NCI-H1436 treated with DMSO at 0.1 percent for 48 hours (cell line): ENCODE measurements around the gene ALX4.

Experiments
- DNase-seq: peaks from one replicate; lab custom pipeline; 2025; lab: John Stamatoyannopoulos, UW

The ALX4 gene

DNA sequence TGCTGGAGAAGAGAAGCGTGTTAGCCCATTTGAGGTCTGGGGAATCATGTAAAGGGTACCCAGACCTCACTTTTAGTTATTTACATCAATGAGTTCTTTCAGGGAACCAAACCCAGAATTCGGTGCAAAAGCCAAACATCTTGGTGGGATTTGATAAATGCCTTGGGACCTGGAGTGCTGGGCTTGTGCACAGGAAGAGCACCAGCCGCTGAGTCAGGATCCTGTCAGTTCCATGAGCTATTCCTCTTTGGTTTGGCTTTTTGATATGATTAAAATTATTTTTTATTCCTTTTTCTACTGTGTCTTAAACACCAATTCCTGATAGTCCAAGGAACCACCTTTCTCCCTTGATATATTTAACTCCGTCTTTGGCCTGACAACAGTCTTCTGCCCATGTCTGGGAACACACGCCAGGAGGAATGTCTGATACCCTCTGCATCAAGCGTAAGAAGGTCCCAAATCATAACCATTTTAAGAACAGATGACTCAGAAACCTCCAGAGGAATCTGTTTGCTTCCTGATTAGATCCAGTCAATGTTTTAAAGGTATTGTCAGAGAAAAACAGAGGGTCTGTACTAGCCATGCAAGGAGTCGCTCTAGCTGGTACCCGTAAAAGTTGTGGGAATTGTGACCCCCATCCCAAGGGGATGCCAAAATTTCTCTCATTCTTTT, 65.2 kb downstream of the ALX4 start:
- DNase-seq: no peak

DNA sequence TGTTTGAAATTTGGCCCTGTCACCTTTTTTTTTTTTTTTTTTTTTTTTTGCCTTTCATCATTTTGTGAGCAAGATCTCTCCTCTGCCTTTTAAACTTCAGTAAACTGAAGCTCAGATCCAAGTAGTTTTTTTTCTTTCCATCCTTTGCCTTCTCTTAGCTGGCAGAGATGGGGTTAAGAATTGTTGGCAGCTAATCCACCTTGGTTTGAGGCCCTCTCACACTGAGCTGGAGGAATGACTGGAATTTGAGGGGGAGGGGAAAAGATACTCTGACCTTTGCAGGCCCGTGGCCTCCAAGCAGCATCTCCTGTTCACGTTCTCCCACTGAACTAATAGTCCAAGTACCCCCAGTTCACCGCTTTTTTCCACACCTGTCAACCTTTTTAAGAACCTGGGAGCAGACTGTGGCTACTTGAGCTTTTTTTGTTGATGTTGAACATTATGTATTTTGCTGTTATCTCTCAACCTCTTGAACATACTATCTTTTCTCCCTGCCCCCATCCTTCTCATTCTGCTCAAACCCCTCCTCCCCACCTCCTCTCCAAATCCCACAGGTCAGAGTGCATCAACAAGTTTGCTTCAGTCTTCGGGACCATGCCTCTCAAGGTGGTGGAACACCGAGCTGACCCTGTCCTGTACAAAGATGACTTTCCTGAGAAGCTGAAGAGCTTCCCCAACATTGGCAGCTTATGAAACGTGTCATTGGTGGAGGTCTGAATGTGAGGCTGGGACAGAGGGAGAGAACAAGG, 66.2 kb downstream of the ALX4 start:
- DNase-seq: no peak

DNA sequence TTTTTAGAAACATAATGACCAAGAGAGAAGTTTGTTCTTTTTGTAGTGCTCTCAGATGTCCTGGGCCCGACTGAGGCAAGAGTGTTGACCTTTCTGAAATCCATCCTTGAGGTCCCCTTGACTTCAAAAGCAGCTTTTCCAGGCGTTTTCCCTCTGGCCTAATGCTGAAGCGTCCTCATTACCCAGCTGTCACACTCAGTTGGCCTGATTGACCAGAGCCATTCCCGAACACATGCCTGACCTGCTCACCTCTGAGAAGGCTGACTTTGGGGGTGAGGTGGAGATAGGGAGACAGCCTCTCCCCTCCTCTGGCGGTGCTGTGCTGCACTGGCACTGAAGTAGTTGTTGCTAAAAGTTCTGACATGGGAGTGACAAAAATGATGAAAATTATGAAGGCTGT, 66.9 kb downstream of the ALX4 start:
- DNase-seq: no peak

DNA sequence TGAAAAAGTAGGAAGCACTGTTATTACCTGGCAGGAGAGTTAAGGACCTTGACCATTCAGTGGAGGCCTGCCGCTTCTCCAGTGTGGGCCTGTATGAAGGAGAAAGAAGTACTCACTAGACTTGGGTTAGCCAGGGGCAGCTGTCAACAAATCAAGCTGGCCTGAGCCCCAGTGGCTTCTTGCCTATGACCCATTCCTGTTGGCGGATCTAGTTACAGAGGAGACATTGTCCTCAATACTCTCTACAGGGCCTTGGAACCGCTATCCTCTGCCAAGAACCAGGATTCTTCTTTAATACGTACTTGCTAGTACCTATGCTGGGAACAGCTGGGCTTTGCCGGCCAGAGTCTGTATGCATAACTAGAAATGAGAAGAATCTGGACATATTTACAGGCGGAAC, 68.1 kb downstream of the ALX4 start:
- no peak for DNase-seq

DNA sequence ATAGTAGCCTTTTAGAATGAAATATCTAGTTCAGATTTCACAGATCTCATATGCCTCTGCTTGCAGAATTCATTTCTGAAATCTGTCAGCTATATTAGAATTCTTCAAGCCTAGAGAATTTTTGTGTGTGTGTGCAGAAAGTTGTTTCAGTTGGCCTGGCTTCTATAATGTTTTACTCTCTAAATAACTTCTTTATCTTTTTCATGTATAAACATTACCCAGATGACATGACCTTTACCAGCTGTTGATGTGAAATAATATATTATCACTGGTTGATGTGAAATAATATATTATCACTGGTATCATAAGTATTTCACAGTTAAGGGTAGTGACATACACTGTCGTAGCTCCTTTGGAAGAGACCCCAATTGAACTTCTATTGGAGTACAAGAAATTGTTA, 72.8 kb downstream of the ALX4 start:
- DNase-seq: no peak

DNA sequence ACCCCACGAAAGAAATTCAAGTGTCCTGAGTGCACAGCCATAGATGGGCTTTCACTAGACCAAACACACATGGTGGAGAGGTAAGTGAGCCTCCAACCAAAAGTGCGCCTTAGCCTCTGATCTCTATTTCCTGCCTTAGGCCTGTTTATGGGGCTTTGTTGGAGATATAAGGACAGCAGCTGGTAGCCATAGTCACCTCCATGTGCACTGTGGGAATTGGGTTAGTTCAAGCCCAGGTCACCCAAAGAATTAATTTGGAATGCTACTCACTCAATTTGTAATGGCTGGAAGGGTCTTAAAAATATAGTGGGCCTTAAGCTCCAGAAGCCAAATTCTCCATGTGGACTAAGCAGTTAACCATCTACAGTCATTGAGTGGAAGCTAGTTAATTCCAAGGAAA, 73.6 kb downstream of the ALX4 start:
- no peak for DNase-seq

DNA sequence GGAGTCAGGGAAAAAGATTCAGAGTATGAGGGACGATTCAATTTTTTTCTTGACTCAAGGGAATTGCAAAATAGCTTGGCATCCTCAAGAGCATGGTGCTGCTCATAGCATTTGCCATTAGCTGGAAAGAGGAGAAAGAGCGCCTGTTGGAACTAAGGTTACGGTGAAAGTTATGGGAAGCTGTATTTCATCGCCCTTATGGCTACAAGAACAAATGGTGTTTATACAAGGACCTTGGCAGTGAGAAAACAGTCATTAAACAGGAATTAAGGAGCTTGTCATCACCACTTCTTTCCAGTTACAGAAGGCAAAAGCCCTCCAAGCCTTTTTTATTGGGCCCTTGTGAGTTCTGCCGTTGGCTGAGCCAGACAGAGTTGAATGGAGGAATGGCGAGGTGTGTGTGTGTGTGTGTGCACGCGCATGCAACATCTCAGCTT, 74.2 kb downstream of the ALX4 start:
- no peak for DNase-seq

DNA sequence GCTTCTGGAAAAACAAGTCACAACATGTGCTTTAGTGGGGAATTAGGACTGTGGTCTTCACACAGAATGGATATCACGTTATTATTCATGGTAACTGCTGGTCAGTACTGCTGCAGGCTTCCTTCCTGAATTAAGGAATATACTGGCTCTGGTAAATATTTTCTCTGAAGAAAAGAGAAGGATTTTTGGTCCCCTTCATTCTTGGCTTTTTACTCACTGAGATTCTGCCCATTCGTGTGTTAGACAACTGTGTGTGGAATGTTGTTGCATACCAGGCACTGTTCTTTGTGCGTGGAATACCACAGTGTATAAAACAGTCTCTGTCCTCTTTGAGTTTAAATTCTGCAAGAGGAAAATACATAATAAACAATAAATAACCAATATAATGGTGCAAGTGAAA, 80.3 kb downstream of the ALX4 start:
- DNase-seq: no peak

DNA sequence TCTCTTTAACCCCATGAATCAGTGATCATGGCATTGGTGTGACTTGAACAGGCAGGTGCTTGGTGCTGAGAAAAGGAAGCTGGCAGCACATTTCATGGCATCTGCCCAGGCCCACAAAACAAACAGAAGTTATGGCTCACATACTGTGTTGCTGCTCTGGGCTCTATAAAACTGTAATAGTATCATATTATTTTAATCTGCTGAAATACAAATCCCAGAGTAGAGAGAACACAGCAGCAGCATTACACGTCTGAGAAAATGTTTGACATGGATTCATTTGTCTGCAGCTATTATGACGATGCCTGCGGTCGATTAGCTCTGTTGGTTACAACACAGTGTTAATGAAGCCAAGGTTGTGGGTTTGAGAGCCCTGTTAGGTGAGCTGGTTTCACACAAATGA, 80.8 kb downstream of the ALX4 start:
- DNase-seq: no peak

DNA sequence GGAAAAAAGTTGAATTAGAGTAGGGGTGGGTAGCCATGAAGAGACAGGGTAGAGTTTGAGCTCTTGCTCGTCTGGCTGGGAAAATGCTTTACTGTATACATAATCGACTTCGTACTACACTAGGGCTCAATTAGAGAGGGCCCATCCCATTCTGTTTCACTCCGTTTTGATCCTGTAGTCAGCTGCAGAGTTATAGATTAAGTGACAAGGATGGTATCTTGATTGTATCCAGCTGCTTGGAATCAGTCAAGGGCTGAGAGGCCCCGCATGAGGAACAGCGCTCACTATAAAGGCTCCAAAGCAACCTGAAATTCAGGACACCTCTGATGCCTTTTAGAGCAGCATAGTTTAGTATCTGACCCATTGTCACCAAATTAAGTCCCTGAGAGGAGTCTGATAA, 81.6 kb downstream of the ALX4 start:
- no peak for DNase-seq

DNA sequence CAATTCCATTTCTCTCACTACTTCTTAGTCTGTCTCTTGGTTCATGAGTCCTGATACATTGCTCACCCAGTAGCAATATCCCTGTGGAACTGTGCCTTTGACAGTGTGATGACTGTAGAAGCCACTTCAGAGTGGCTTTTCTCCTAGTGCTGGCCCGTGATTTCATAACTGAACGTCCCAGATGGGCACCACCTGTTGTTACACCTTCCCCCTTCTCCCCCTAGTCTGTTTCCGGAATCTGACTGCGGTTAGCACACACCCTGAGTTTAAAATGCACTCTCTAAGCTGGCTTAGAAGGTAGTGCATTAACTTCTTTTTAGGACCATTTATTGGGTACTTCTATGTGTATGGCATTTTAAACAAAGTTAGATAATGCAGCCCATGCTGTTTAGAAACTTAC, 83.0 kb downstream of the ALX4 start:
- DNase-seq: no peak

DNA sequence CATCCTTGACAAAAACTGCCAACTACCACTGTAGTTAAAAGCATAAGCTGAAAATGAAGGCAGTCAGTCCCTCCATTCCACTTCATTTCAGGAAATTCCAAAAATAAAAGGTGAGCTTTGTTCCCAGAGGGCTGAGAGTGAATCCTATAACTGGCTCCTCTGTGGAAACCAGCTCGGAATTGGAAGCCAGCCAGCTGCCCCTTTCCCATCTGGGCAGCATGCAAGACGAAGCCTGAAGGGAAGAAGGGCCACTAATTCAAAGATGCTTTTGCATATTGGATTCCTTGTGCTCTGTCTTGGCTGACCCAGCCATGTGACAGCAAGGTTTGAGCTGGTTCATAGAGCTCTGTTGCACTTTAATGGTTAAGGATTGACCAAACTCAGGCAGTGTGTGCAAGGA, 83.4 kb downstream of the ALX4 start:
- DNase-seq: no peak

DNA sequence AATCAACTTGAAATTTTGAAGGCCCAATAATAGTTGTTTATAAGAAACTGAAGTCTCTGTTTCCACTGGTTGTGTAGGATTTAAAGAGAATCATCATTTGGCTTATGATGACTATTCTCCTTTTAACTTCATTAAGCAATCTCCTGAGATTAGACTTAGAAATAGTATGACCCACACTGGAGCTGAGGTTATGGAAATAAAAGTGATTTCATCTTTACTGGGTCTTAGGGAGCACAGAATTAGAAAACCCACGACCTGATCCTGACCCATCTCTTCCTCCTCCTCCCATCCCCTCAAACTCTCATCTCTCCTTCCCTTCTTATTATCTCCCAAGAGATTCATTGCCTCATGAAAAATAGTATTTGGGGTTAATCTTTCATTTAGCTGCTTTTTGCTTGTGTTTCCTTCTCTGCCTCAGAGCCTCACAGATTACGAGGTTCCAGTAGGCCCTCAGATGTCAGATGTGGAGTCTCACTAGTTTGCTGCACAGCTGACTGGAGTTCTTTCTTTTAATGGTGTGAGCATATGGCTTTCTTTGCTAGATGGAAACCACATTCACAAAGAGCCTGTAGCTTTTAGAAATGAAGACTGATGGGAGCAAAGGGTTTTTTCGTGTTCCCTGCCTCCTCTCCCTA, 85.0 kb downstream of the ALX4 start:
- no peak for DNase-seq

DNA sequence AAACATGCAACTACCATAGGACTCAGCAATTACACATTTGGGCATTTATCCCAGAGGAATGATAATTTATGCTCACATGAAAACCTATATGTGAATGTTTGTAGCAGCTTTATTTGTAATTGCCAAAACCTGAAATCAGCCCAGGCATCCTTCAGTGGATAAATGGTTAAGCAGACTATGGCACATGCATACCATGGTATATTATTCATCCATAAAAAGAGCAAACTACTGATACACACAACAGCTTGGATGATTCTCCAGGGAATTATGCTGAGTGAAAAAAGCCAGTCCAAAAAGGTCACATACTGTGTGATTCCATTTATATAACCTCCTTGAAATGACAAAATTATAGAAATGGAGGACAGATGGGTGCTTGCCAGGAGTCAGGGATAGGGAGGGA, 86.7 kb downstream of the ALX4 start:
- no peak for DNase-seq

DNA sequence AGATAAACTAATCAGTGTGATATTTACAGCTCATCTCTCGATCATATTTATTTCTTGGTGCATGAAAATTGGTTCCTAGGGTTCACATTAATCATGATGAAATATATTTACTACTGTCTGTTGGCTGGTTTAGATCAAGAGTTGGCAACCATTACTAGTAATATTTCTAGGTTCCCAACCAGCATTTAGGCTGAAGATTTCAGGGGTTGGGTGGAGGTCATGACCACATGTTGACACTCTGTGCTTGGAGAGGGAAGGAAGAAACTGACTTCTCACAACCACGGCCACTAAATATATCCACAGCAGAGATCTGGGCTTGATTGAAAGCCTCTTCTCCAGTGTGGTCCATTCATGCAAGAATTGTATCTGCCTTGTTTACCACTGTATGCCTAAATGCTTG, 87.9 kb downstream of the ALX4 start:
- DNase-seq: no peak

DNA sequence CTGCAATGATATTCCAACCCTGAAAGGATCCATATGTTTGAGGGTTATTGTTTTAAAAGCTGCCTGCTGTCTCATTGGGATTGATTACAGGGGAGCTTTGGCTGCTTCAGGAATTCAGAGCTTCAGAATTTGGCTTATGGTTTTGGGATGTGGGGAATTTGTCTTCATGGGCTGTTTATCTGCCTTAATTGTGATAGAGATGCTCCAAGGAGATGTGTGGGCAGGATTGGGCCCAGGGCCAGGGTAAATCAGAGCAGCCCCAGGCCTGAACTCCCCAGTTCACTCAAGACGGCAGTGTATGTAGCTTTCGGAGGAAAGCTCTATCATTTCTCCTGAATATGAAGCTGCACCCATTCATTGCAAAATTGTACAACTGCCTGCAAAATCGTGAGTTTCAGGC, 88.5 kb downstream of the ALX4 start:
- DNase-seq: no peak

DNA sequence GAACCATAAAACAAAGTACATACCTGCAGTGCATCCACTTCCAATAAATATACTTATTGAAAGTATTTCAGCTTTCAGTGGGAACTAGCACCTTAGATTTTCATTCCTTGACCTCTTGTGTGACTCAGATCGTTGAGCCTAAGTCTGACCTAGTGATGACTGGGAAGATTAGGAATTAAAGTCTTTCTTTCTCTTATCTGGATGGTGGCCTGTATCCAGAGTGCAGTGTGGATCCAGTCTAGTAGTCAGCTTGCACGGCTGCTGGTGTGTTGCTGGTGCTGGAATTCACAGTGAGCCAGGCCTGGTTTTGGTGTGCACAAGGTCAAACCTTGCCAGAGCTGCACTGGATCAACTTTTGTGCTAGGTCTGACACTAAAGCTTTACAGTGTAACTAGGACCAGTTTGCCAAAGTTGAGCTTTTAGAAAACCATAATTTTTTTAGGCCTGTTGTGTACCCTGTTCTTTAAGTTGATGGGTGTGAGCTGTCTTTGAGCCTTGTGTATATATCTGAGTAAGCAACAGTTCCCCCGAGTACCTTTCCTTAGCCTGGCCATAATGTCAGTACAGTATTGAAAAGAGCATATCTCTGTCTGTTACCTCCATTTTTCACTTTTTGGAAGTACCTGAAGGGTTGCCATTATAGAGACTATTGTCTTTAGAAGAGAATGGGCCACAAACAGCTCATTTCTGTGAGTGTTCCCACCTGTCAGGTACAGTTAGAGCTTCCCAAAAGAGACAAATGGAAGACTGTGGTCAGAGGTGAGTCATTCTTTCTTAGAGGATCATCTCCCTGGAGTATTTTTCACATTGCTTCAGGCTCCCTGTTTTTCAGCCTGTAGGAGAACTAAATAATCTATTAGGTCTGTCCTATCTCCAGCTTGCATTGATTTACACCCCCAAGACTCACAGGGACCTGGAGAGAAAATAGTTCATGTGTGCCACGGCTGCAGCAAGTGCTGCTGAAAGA, 89.8 kb downstream of the ALX4 start:
- DNase-seq: no peak

DNA sequence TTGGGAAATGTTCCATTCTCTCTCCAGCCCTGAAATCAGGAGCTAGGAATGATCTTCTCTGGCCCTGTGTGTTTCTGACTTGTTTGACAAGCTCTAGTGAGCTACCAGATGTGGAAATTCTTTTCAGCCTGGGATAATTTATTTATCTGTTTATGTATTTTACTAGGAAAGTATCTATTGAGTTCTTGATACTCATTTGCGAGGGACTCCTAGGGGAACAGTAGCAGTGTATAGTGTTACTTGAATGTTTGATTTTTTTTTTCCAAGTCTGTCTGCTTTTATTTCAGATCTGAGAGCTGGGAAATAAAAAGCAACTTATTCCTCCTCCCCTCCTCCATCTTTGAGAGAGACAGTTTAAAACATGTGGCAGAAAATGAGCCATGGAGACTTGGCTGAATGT, 92.5 kb downstream of the ALX4 start:
- no peak for DNase-seq

DNA sequence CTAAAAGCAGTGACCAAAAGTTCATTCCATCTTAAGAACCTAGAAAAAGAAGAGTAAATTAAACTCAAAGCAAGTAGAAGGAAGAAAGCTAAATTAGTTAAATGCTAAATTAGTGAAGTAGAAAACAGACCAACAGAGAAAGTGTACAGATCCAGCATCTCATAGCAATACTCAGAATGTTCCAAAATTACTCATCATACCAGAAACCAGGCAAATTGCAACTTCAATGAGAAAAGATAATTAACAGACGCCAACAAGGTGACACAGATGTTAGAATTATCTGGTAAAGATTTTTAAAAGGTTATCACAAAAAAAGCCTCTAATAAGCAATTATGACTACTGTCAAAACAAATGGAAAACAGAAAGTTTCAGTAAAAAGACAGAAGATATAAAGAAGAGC, 96.8 kb downstream of the ALX4 start:
- DNase-seq: no peak

DNA sequence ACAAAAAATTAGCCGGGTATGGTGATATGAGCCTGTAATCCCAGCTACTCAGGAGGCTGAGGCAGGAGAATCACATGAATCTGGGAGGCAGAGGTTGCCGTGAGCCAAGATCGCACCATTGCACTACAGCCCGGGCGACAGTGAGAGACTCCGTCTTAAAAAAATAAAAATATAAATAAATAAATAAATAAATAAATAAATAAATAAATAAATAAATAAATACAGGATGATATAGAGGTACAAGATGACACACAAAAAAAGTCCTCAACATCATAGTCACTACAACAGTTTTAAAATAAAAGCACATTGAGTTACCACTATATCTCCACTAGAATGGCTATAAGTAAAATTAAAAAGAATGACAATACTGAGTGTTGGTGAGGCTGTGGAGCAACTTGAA, 97.8 kb downstream of the ALX4 start:
- DNase-seq: no peak
